HUDEP-2 (cell line): Measurements from ENCODE around the gene GABRR1.
"Not testable (repeated sequence)": the region's sequence is repeated elsewhere in the genome, so short reads cannot be mapped to it uniquely, and the experiment has no call there.

ENCODE experiments used
- DNase-seq, 76 experiments: peaks; one replicate each; lab custom pipeline; 2025; ENCODE audit not compliant: unreplicated experiment in 76 of 76; lab: John Stamatoyannopoulos, UW

Gene GABRR1

DNA sequence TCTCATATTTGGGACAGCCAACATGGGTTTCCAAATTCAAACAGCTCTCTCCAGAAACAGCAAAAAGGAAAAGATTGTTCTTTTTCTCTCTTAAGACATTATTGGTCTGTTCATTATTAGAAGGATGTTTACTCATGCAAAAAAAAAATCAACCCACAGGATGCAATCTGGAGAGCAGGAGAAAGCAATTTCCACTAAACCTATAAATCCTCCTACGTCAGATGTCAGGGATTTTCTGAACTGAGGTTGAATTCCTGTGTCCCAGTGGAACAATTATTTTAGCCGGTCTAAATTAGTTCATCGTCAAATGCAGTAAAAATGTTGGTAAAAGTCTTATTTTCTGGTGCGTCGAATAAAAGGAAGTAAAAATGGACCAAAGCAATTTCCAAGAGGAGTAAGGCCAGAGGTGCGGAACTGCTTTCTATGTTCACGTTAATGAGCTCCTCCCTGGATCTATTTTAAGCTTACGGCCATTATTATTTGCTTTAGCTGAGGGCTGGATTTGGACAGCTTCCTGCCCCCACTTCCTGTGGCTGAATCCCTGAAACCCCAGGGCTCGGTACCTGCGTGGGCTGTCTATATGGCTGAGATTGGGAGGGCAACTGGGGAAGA lies at the start of gene GABRR1:
Gene GABRR1 (minus strand): TSS at position 60 of the 612 bp plus-strand sequence. CDS start 36 bp downstream, at position 24.
- no peak for DNase-seq

DNA sequence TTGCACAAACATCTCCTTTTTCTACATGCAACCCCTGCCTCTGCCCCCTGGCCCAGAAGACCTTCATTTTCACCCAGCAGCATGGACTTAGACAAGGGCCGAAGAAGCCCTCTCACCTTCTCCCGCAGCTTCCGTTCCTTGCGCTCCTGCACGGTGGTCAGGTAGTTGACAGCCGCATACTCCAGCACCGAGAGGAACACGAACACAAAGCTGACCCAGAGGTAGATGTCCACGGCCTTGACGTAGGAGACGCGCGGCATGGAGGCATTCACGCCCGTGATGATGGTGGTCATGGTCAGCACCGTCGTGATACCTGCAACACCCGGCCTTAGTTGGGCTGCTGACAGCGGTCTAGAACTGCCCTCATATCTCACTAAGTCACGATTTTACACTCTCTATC lies 47.1 kb upstream of the GABRR1 start:
- DNase-seq, result no peak

DNA sequence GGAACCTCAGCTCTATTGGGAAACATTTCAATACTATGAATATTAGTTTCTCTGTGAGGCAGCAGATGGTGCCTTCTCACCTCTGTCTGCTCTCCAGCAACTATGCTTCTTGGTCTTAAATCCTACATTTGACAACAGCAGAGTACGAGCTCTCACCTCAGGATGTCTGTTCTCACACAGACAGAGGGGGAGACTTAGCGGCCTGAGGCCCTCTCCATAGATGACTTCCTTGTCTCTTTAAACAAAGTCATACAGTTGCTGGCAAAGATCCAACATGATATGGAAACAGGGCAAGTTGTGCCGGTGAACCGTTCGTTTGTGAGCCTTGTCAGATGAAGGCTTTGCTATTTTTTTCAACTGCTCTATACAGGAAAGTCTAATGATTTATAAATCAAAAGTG lies 43.7 kb upstream of the GABRR1 start:
- peak in 56 of 76 experiments; percentile 9 to 90 (median 50) for DNase-seq

DNA sequence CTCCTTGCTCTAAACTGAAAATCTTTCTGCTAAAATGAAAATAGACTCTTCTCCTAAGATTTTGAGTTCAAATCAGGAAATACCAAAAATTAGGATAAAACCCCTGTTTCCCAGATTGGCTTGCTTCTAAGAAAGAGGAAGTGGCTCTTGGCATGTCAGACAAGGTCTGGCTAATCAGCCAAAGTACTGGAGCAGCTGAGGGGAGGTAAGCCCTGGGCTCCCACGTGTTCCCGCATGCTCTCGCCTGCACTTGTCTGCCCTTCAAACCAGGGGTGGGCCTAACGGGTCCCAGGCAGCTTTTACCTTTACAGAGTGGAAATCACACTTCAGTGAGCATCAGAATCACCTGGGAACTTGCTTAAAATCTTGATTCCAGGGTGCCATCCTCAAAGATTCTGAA lies 43.2 kb upstream of the GABRR1 start:
- DNase-seq, result peak in 61 of 76 experiments; percentile 5 to 84 (median 38)

DNA sequence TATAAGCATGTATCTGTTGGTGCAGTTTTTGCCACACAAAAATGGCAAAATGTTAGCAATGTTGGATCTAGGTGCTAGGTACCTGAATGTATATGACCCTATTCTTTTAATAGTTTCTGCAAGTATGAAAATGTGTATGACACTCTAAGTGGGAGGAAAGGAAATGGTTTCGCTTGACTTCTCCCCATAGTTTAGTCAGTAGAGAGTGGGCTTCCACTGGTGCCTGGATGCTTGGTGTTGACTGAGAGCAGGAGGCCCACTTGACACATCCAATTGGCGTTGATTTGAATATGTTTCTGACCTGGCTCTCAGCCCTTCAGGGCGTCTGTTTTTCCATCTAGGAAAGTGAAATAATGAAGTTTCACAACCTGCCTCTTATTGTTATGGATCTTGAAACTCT lies 41.8 kb upstream of the GABRR1 start:
- DNase-seq, result no peak

DNA sequence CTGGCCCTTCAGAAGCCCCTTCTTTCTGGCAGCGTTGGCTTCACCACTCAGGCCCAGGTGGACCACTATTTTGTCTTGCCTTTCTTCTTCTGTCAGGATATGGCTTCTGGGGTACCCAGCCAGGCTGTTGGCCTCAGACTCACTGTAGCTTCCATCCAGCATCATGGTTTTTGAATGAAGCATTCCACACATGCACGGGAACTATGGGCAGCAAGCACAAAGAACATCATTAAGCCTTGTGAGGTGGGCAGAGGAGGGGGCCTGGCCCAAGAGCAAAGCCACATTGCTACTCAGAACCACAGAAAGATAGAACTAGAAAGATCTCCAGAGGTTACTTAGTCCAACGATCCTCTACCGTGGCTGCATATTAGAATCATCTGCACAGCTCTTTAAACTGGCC lies 40.6 kb upstream of the GABRR1 start:
- DNase-seq, result no peak

DNA sequence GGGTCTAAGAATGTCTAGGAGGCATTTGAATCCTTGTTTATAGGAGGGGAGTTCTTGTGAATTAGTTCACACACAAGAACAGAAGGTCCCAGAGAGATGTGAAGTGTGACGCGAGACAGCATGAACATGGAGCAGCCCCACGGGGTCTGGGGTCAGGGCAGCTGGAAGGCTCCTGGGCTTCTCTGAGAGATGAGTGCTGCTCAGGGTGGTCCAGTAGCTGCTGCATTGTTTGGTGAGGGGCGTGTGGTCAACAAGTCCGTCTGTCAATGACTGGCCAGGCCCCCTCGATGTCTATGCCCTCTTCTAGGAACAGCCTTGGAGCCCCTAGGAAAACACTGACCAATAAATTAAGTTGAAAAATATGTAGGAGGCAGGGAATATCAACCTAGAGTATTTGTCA lies 40.2 kb upstream of the GABRR1 start:
- no peak for DNase-seq

DNA sequence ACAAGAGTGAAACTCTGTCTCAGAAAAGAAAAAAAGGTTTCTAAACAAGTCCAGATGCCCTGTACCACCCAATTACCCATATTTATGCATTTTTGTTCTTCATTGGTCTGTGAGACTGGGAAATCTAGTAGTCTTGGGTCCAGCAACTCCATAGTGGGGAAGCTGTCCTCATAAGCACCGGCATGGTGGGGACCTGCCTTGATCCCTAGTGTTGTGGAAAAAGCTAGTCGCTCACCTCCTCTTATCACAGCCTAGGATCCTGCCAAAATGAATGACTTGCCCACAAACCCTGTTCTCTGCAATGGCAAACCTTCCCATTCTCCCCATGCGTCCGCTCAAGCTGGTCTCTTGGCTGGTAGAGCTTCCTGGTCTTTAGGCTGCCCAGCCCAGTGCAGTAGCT lies 38.3 kb upstream of the GABRR1 start:
- DNase-seq, result no peak

DNA sequence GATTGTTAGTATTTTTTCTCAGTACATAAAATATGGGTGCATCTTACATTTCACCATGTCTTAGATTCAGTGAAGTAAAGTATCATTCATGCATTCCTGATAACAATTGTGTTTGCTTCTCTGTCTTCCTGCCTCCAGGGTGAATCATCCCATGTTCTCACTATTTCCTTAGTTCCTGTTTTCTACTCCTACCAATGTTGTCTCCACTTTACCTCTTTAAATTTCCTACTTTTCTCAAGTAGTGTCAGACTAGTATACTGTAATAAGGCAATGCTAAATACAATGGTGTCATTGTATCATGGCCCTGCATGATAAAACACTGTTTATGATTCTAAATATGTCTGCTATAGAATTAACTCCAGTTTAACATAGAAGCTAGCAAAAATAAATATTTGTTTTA lies 37.4 kb upstream of the GABRR1 start:
- DNase-seq, result no peak

DNA sequence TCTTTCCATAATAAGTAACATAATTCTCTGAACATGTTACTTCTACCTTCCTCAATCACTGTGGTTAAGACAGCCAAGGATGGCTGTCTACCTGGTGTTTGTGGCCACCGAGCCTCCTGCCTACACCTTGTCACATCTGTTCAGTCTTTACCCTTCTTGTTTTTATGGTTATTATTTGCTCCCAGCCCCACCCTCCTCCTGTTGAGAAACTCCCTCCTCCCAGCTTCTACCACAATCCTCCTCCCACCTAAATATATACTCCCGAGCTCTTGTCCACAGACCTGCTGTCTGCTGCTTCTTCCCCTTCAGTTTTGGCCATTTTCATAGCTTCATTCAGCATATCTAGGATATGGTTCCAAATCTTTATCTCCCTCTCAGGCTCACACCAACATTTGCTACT lies 35.7 kb upstream of the GABRR1 start:
- DNase-seq, result no peak

DNA sequence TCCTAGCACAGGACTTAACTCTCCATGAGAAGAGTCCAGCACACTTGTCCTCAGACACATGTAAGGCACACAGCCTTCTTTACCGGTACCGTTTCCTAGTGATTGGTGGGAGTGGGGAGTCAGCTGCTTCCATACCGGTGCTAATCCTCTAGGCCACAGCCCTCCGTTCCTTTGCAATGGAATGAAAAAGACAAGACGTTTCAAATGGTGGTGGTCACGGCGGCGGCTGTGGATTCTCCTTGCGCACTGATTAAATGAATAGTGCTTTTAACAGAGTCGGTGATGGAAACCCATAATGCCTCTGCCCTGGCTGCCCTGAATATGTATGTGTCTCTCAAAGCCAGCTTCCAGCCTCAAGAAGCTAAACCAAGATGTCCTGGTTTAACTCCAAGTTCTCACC lies 34.8 kb upstream of the GABRR1 start:
- DNase-seq, result no peak

DNA sequence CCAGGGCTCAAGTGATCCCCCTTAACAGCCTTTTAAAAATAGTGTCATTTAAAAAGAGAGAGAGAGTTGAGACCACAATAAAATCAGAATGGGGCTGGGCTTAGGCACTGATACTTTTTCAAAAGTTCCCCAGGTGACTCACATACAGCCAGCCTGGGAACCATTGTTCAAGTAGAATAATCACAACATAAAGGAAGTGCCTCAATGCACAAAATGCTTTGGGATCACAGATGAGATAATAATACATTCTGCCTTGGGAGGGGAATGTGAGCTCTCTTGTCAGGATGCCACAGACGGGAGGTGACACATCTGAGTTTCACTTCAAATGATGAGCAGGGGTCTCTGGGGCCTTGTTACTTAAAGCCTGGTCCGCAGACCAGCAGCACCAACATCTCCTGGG lies 34.0 kb upstream of the GABRR1 start:
- no peak for DNase-seq

DNA sequence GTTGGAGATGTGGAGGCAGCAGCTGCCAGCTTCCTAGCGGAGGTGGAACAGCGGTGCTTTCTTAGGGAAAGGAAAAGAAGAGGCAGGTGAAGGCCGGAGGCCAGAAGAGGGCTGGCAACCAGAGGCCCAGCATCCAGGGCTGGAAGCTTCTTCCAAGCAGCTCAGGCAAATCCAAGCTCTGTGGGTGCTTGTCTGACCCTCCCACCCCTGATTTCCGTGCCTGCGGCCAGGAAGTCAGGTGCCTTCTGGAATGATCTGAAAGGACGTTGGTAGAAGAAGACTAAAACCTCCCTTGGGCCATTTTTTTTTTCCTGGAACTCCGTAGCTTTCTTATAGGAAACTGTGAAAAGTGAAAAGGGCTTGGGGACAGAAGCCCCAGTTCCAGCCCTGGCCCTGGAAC lies 33.1 kb upstream of the GABRR1 start:
- no peak for DNase-seq

DNA sequence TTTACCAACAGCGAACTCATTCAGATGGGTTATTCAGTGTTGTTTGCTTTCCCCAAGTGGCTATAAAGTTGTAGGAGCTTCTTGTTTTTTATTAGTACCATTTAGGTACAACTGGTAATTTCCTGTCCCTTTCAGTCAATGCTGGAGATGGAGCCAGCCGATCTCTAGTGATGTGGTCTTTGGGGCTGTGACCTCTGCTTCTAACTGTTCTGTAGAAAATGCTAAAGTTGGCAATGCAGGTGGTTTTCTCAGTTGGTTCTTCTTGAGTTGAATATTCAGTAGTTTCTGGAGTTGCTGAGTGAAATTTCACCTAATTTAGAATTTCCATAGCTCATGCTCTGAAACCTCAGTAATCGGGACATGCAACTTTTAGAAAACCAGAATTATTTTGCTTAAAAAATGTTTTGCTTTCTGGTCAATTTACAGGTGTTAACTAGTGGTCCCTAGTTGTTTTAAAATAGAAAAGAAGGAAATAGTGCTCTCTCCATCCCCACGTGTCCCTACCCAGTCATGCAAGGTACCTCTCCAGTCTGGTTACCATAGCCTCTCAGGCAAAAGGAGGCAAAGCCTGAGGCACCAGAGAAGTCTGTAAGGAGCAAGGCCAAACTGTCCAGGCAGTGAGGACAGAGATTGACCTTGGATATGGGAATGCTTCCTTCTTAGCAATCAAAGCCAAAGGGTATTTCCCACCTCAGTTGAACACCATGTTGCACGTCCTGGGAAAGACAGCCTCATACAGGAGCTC lies 27.3 kb upstream of the GABRR1 start:
- no peak for DNase-seq

DNA sequence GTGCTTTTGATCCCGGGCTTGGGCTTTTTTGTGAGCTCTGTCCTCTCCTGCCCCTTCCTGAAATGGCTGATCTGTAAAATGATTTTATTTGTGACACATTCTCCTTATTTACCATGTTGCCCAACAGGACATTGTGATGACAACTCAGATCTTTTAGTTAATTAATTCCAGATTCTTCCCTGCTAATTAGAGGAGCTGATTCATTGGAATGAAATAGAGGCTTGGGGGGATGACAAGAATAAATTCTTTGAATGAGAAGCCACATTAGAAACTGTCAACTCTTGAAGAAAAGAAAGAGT lies 26.1 kb upstream of the GABRR1 start:
- no peak for DNase-seq

DNA sequence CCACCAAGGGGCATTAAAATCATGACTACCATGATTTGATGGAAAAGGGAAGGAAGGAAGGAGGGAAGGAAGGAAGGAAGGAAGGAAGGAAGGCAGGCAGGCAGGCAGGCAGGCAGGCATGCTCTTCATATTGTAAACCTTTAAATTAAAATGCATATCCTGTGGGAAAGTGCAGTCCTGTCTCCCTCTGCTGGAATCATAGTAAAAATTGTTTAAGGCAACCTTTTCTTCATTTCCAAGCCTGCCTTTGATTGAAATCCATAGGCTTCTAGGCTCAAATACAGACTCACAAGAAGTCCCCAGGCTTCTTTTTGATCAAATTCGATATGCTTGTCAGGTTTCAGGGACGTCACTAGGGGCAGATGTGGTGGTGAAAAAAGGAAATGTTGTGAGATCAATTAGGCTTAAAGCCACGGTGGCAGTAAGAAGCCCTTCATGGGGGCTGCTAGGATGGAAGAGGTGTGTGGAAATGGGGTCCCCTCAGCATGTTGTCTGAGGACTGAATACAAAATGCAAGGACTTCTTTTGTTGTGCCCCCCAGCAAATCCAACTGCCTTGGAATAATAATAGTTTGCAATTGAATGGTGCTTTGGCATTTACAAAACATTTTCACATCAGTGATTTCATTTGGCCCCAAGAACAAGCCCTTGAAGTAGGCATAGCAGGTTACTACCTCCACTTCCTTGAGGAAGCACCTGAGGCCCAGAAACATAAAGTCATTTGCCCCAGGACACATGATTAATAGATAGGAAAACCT lies 25.6 kb upstream of the GABRR1 start:
- peak in 20 of 76 experiments; percentile 12 to 60 (median 28) for DNase-seq

DNA sequence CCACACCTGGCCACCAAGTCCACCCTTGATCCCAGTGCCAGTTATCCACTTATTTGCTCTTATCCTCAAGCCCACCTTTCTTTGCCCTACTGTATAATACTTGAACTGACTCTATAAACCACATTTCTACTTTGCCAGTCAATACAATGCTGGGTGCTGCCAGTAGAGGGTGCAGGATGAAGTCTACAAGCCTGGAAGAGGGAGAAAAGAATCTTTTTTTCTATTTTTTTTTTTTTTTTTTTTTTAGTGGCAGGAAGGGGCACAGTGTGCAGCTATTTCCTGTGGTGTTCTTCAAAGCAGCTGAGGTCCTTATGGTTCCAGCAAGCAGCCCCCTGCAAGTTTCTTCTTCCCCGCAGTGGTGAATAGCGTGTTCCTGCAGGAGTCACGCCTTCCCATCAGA lies 22.2 kb upstream of the GABRR1 start:
- peak in 7 of 76 experiments; percentile 8 to 42 (median 23) for DNase-seq

DNA sequence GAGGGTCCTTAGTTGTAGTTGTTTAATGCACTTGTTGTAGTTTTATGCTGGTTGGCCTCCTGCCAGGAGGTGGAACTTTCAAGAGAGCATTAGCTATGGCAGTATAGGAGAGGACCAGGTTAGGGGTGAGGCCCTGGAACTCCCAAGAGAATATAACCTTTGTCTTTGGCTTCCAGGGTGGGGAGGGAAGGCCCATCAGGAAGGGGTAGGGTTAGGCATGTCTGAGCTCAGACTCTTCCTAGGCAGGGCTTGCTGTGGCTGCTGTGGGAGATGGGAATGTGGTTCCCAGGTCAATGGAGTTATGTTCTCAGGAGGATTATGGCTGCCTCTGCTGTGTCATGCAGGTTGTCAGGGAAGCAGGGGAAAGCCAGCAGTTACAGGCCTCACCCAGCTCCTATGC lies 20.0 kb upstream of the GABRR1 start:
- no peak for DNase-seq

DNA sequence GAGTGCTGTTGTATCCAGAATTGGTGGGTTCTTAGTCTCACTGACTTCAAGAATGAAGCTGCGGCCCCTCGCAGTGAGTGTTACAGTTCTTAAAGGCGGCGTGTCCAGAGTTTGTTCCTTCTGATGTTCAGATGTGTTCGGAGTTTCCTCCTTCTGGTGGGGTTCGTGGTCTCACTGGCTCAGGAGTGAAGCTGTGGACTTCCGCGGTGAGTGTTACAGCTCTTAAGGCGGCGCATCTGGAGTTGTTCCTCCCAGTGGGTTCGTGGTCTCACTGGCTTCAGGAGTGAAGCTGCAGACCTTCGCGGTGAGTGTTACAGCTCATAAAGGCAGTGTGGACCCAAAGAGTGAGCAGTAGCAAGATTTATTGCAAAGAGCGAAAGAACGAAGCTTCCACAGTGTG lies 16.4 kb upstream of the GABRR1 start:
- DNase-seq, result not testable (repeated sequence)

DNA sequence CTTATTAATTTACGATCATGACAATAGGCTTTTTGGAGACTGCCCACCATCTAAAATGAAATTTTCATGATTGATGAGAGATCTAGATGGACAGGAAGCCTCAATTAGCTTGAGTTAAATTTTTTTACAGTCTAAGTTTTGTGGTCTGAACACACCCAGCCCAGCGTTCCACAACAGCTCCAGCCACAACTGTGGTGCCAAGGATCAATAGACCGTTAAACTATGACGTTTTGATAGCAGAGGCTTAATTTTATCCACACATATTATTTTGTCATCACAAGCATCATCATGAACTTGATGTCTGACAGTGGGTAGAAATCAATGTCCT lies 5.5 kb upstream of the GABRR1 start:
- no peak for DNase-seq

DNA sequence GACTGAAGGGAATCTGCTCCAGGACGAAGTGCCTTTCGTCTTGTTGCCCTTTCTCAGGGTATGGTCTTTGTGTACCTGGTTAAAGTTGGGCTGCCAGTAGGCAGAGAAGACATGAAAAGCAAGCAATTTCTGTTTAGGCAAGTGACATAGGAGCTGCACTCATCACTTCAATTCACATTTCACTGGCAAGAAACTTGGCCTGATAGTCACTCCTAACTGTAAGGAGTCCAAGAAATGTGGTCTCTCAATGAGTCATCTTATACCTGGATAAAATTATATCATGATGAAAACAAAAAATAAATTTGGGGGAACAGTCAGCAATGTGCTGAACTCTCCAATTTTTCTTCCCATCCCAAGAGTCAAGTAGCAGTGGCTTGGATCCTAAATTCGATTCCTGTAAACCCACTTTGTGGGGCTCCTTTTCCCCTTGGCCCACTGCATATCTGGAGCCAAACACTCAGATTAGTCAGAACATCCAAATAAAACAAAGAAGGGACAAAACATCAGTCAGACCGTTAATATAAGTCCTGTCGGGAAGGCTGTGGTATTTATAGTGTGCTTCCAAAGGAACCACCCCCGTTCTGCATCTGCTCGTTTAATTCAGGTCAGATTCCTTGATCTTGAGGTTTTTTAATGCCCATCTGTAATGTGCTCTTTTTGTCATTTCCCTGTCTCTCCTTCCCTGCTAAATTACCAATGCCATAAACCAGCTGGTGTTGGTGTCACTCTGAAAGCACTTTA lies 5.0 kb upstream of the GABRR1 start:
- DNase-seq, result peak in 3 of 76 experiments; percentile 23 to 41 (median 37)
